HCT116 (cell line): ENCODE measurements around the gene SRA1. TPM values are rescaled to one million over a fixed set of nuclear protein-coding genes. Genes with fewer than 3 reads are reported as not detected.
A peak's percentile ranks its signal among the peaks of the same experiment; 100 is the strongest.

Source experiments
- ATAC-seq: fragments of 200-7000 bp; cut with Tn5 transposase; 2 replicates; pipeline ENCODE4 v1.9.1; 2020; ENCODE audit warnings: mild to moderate bottlenecking, moderate library complexity
- BruUV-seq: library from RNA; stranded (reverse); fragments of 400-500 nt; replicated peaks from 2 replicates; lab custom pipeline; 2021; lab: Mats Ljungman, UMichigan
- CTCF ChIA-PET: fragments of 300-600 bp; sonication (Branson Sonifier 250); formaldehyde crosslinking; loops from one replicate; lab custom pipeline; 2021; ENCODE audit warnings: antibody characterized with exemption; lab: Charles Lee
- POLR2A ChIA-PET: fragments of 300-600, 350-600 bp; sonication (Branson Sonifier 250); formaldehyde crosslinking; loops from one replicate; lab custom pipeline; 2021; ENCODE audit warnings: antibody characterized with exemption; lab: Charles Lee
- RAD21 ChIA-PET, 2 experiments: fragments of 300-600 bp; sonication (Branson Sonifier 250); formaldehyde crosslinking; loops; one replicate each; lab custom pipeline; 2023; ENCODE audit warnings: low total read pairs in 2 of 2; ENCODE audit not compliant: uncharacterized antibody in 2 of 2, unreplicated experiment in 2 of 2, low non-redundant PET in 1 of 2; lab: Charles Lee
- DNase-seq: peaks from one replicate; pipeline ENCODE4 v3.0.0-alpha.2; 2010; ENCODE audit warnings: low read depth, low spot score
- H2AFZ ChIP-seq: fragments of 200-600 bp; shearing (Covaris generic), sonication (generic); 2 replicates; pipeline ENCODE4 v1.6.1; 2017; ENCODE audit warnings: low read depth, mixed run types, mixed read lengths, antibody characterized with exemption, low read length; ENCODE audit not compliant: poor library complexity, severe bottlenecking
- H3K27ac ChIP-seq: 2 replicates; pipeline ENCODE4 v1.5.1; 2012; ENCODE audit warnings: low read depth, low read length
- H3K27me3 ChIP-seq: fragments of 200-600 bp; sonication (generic); 2 replicates; pipeline ENCODE4 v1.6.1; 2016; ENCODE audit warnings: mixed run types, low read length, mixed read lengths; ENCODE audit not compliant: insufficient read depth
- H3K36me3 ChIP-seq, 2 experiments: fragments of 200-500 bp in 1 of 2; fragments of 200-600 bp in 1 of 2; sonication (Bioruptor generic) in 1 of 2; sonication (generic) in 1 of 2; 2 replicates each; pipeline versions ENCODE4 v1.5.1 to v1.6.1; 2014 to 2016; ENCODE audit warnings: low read length in 2 of 2, inconsistent platforms in 1 of 2, mixed read lengths in 1 of 2, mixed run types in 1 of 2; ENCODE audit not compliant: insufficient read depth in 2 of 2, control insufficient read depth in 1 of 2
- H3K4me1 ChIP-seq, 2 experiments: fragments of 200-600 bp in 1 of 2; sonication (generic) in 1 of 2; 2 replicates each; pipeline versions ENCODE4 v1.5.1 to v1.6.1; 2012 to 2017; ENCODE audit warnings: low read length in 2 of 2, inconsistent platforms in 1 of 2, mild to moderate bottlenecking in 1 of 2, mixed read lengths in 1 of 2, mixed run types in 1 of 2, moderate library complexity in 1 of 2; ENCODE audit not compliant: insufficient read depth in 2 of 2, control insufficient read depth in 1 of 2
- H3K4me2 ChIP-seq: fragments of 200-600 bp; sonication (generic); 2 replicates; pipeline ENCODE4 v1.6.1; 2017; ENCODE audit warnings: mixed run types, low read length, mixed read lengths
- H3K4me3 ChIP-seq, 2 experiments: fragments of 200-600 bp in 1 of 2; sonication (generic) in 1 of 2; replicated peaks in 1 of 2; 2 replicates each; pipeline ENCODE4 v1.5.1; 2011 to 2016; ENCODE audit warnings: low read length in 2 of 2, control low read depth in 1 of 2, low read depth in 1 of 2, mild to moderate bottlenecking in 1 of 2, mixed read lengths in 1 of 2, mixed run types in 1 of 2
- H3K79me2 ChIP-seq: fragments of 200-600 bp; sonication (generic); 2 replicates; pipeline ENCODE4 v1.6.1; 2017; ENCODE audit warnings: mild to moderate bottlenecking, mixed run types, low read length, moderate library complexity, mixed read lengths; ENCODE audit not compliant: insufficient read depth
- H3K9ac ChIP-seq: fragments of 200-600 bp; sonication (generic); 2 replicates; pipeline ENCODE4 v1.6.1; 2016; ENCODE audit warnings: low read length, mixed read lengths
- H3K9me2 ChIP-seq: fragments of 200-600 bp; sonication (generic), shearing (Covaris generic); 2 replicates; pipeline ENCODE4 v1.6.1; 2017; ENCODE audit warnings: mixed run types, mild to moderate bottlenecking, moderate library complexity; ENCODE audit not compliant: insufficient read depth
- H3K9me3 ChIP-seq, 2 experiments: fragments of 200-500 bp in 1 of 2; fragments of 200-600 bp in 1 of 2; sonication (Bioruptor generic) in 1 of 2; sonication (generic) in 1 of 2; 2 replicates each; pipeline ENCODE4 v1.6.1; 2014 to 2017; ENCODE audit warnings: low read length in 2 of 2, mixed read lengths in 2 of 2, inconsistent platforms in 1 of 2, low read depth in 1 of 2, mild to moderate bottlenecking in 1 of 2, mixed run types in 1 of 2, moderate library complexity in 1 of 2; ENCODE audit not compliant: control insufficient read depth in 1 of 2, insufficient read depth in 1 of 2
- H4K20me1 ChIP-seq: fragments of 200-600 bp; sonication (generic), shearing (Covaris generic); 2 replicates; pipeline ENCODE4 v1.6.1; 2017; ENCODE audit warnings: mixed run types, mild to moderate bottlenecking, moderate library complexity; ENCODE audit not compliant: insufficient read depth
- CEBPB ChIP-seq: IDR thresholded peaks from 2 replicates; pipeline ENCODE4 v1.6.1; 2012; ENCODE audit warnings: low read depth
- EGR1 ChIP-seq: IDR thresholded peaks from 2 replicates; pipeline ENCODE4 v1.6.1; 2012; ENCODE audit warnings: low read depth
- ELF1 ChIP-seq: IDR thresholded peaks from 2 replicates; pipeline ENCODE4 v1.6.1; 2012; ENCODE audit warnings: low read depth, borderline replicate concordance
- EZH2 ChIP-seq: fragments of 200-600 bp; sonication (generic); IDR thresholded peaks from 2 replicates; pipeline ENCODE4 v1.6.1; 2017; ENCODE audit warnings: antibody characterized with exemption, mixed run types
- EZH2phosphoT487 ChIP-seq: fragments of 200-600 bp; IDR thresholded peaks from 2 replicates; pipeline ENCODE4 v1.6.1; 2018; ENCODE audit warnings: antibody characterized with exemption, borderline replicate concordance
- FOSL1 ChIP-seq: IDR thresholded peaks from 2 replicates; pipeline ENCODE4 v1.6.1; 2012; ENCODE audit warnings: low read depth
- MAX ChIP-seq: IDR thresholded peaks from 2 replicates; pipeline ENCODE4 v1.6.1; 2012
- POLR2A ChIP-seq: IDR thresholded peaks from 2 replicates; pipeline ENCODE4 v1.7.0; 2011; ENCODE audit warnings: borderline replicate concordance; ENCODE audit not compliant: insufficient read depth, insufficient read length; ENCODE audit errors: extremely low read depth
- RAD21 ChIP-seq: IDR thresholded peaks from 2 replicates; pipeline ENCODE4 v1.6.1; 2012; ENCODE audit warnings: low read depth, mild to moderate bottlenecking
- REST ChIP-seq: IDR thresholded peaks from 2 replicates; pipeline ENCODE4 v1.6.1; 2012; ENCODE audit warnings: low read depth
- SIN3A ChIP-seq: IDR thresholded peaks from 2 replicates; pipeline ENCODE4 v1.6.1; 2012; ENCODE audit warnings: low read depth
- SP1 ChIP-seq: IDR thresholded peaks from 2 replicates; pipeline ENCODE4 v1.6.1; 2012; ENCODE audit warnings: low read depth
- SRF ChIP-seq: IDR thresholded peaks from 2 replicates; pipeline ENCODE4 v1.6.1; 2012; ENCODE audit warnings: low read depth
- TCF7L2 ChIP-seq: IDR thresholded peaks from 2 replicates; pipeline ENCODE4 v1.7.0; 2011; ENCODE audit warnings: borderline replicate concordance, inconsistent platforms; ENCODE audit not compliant: insufficient read depth, insufficient read length; ENCODE audit errors: extremely low read depth
- YY1 ChIP-seq: IDR thresholded peaks from 2 replicates; pipeline ENCODE4 v1.6.1; 2011; ENCODE audit warnings: low read length, low read depth, moderate library complexity, mild to moderate bottlenecking; ENCODE audit not compliant: insufficient replicate concordance; ENCODE audit errors: extremely low read depth
- ZFX ChIP-seq: fragments of 450-650 bp; IDR thresholded peaks from 2 replicates; pipeline ENCODE4 v1.6.1; 2017
- ZNF274 ChIP-seq: fragments of 200-500 bp; sonication (Bioruptor generic); IDR thresholded peaks from 2 replicates; pipeline ENCODE4 v1.6.1; 2014; ENCODE audit warnings: mild to moderate bottlenecking, low read depth, low read length, inconsistent platforms
- intact Hi-C: fragments of 100-400 bp; cut with micrococcal nuclease; formaldehyde crosslinking; loops from 2 replicates; pipeline ENCODE4 v1.10.0; 2022
- total RNA-seq: library from RNA; stranded (reverse); gene quantifications from one replicate; pipeline ENCODE4 v1.2.1, GENCODE V29; 2021; ENCODE audit not compliant: unreplicated experiment

The SRA1 gene
- total RNA-seq, 1 experiment from 2014 or later: 41.7 TPM

- TF ChIP-seq EZH2phosphoT487: no peak
- TF ChIP-seq MAX: no peak
- no peak for TF ChIP-seq REST
- no peak for TF ChIP-seq SRF
- TF ChIP-seq RAD21: no peak
Observed at GRCh38 chr5:140556438-140556837, 835 bp downstream of the SRA1 start (continued).

- ChIA-PET RAD21 (no interaction called here), CTCF (no interaction called here), POLR2A (interaction anchor here (0.7 kb wide), 1 partner anchor 53 kb away, joined by 5 read pairs; no protein-coding TSS in a partner anchor)
- DNase-seq (no peak), ATAC-seq (no peak)
- BruUV-seq: no TSS peak
- Histone ChIP-seq H3K4me1 (peaks cover 8 to 32% of the 10 kb centered on the region in 2 experiments), H3K36me3 (peaks cover 4 to 17% of the 10 kb centered on the region in 2 experiments; a peak in 2 of 4 replicates), H3K27me3 (no peaks in the 10 kb centered on the region), H3K9me3 (no peaks in the 10 kb centered on the region), H4K20me1 (no peaks in the 10 kb centered on the region; the same call in 1 of the 2 replicates), H2AFZ (no peak overlapping the region), H3K27ac (no peak overlapping the region), H3K9ac (peak overlapping the region; percentile 89), H3K79me2 (peaks cover 56% of the 10 kb centered on the region), H3K4me3 (peak overlapping the region; percentile 82 to 85), H3K4me2 (peak overlapping the region; percentile 76), H3K9me2 (no peaks in the 10 kb centered on the region)
- intact Hi-C loops: loop anchor here (5.0 kb wide), 1 partner anchor 156 kb away; no protein-coding TSS in a partner anchor
- TF ChIP-seq TCF7L2 (no peak), CEBPB (no peak), ZNF274 (no peak), REST (no peak), POLR2A (no peak), EZH2 (no peak), ZFX (no peak), EGR1 (no peak), SP1 (no peak), FOSL1 (no peak), RAD21 (no peak), ELF1 (no peak), YY1 (no peak), SIN3A (no peak)
Observed at GRCh38 chr5:140555747-140556312, 1.4 kb downstream of the SRA1 start.
